ENCODE data around the gene TMEM269. TPM values are rescaled to one million over a fixed set of nuclear protein-coding genes. Genes with fewer than 3 reads are reported as not detected.
A peak's percentile ranks its signal among the peaks of the same experiment; 100 is the strongest.

TMEM269 gene
- total RNA-seq, 1 experiment from 2014 or later, result 1.7 TPM

- Histone ChIP-seq H3K9me3 (ENCODE audit: low read depth, low read length, poor library complexity, severe bottlenecking) (no peaks in the 10 kb centered on the region), H3K4me1 (ENCODE audit: insufficient read depth, low read length, poor library complexity, severe bottlenecking) (peaks cover 17% of the 10 kb centered on the region), H3K27me3 (replicated peaks; ENCODE audit: insufficient read depth, low read depth, low read length, poor library complexity) (no peaks in the 10 kb centered on the region), H3K4me3 (ENCODE audit: low read depth, low read length, poor library complexity, severe bottlenecking) (peak within 1 kb of the TSS; percentile 83), H3K27ac (ENCODE audit: low read depth, low read length, poor library complexity, severe bottlenecking) (peak within 1 kb of the TSS; percentile 89), H3K36me3 (ENCODE audit: insufficient read depth, low read length, poor library complexity, severe bottlenecking) (peaks cover 7% of the 10 kb centered on the region)
- DNase-seq (ENCODE audit: low spot score), result peak; percentile 100
- POLR2A ChIA-PET (ENCODE audit: low non-redundant PET), result interaction anchor here (1.2 kb wide), 1 partner anchor 10 kb away, joined by 3 read pairs; no protein-coding TSS in a partner anchor
- CTCF ChIA-PET, result interaction anchor here (0.8 to 2.2 kb wide), 3 partner anchors 13 to 307 kb away, joined by 3 to 11 read pairs (median 3); partner anchors contain the start of gene PPIH
- intact Hi-C loops (cut with micrococcal nuclease; ENCODE audit: unreplicated experiment), result no loop called here
- no TSS peak for BruUV-seq (replicated peaks)
- no peak for TF ChIP-seq EZH2 (IDR thresholded peaks at IDR 0.05; ENCODE audit: borderline replicate concordance, low read depth, low read length, poor library complexity, severe bottlenecking)
- no peak for TF ChIP-seq CTCF (conservative IDR thresholded peaks at IDR 0.05; ENCODE audit: low read depth, low read length)
Observed at GRCh38 chr1:42766741-42767509, 17.9 kb upstream of the TMEM269 start, which contains the start of the genes C1orf50 and P3H1. TSS of gene C1orf50 (plus strand) at chr1:42767249. CDS start at chr1:42767312, 63 bp downstream. TSS of gene P3H1 (minus strand) at chr1:42767028. CDS start at chr1:42766971, 57 bp downstream.

- H3K27me3 ChIP-seq (replicated peaks; ENCODE audit: insufficient read depth, low read depth, low read length, poor library complexity), result no peaks in the 10 kb centered on the region
- H3K4me3 ChIP-seq (ENCODE audit: low read depth, low read length, poor library complexity, severe bottlenecking), result peak overlapping the region; percentile 83
- intact Hi-C loops (cut with micrococcal nuclease; ENCODE audit: unreplicated experiment), result no loop called here
- H3K9me3 ChIP-seq (ENCODE audit: low read depth, low read length, poor library complexity, severe bottlenecking), result no peaks in the 10 kb centered on the region
- H3K36me3 ChIP-seq (ENCODE audit: insufficient read depth, low read length, poor library complexity, severe bottlenecking), result peaks cover under 1% of the 10 kb centered on the region
- peak overlapping the region; percentile 89 for H3K27ac ChIP-seq (ENCODE audit: low read depth, low read length, poor library complexity, severe bottlenecking)
- BruUV-seq (replicated peaks), result no TSS peak
- ChIA-PET POLR2A (ENCODE audit: low non-redundant PET) (no interaction called here), CTCF (interaction anchor here (2.2 kb wide), 1 partner anchor 306 kb away, joined by 11 read pairs; no protein-coding TSS in a partner anchor)
- DNase-seq (ENCODE audit: low spot score), result no peak
- no peak for TF ChIP-seq EZH2 (IDR thresholded peaks at IDR 0.05; ENCODE audit: borderline replicate concordance, low read depth, low read length, poor library complexity, severe bottlenecking)
- no peak for TF ChIP-seq CTCF (conservative IDR thresholded peaks at IDR 0.05; ENCODE audit: low read depth, low read length)
- peaks cover 17% of the 10 kb centered on the region for H3K4me1 ChIP-seq (ENCODE audit: insufficient read depth, low read length, poor library complexity, severe bottlenecking)
Observed at GRCh38 chr1:42767510-42768000, 17.2 kb upstream of the TMEM269 start.

- DNase-seq (ENCODE audit: low spot score), result no peak
- Histone ChIP-seq H3K9me3 (ENCODE audit: low read depth, low read length, poor library complexity, severe bottlenecking) (no peaks in the 10 kb centered on the region), H3K4me1 (ENCODE audit: insufficient read depth, low read length, poor library complexity, severe bottlenecking) (peaks cover 17% of the 10 kb centered on the region), H3K27ac (ENCODE audit: low read depth, low read length, poor library complexity, severe bottlenecking) (no peak overlapping the region), H3K36me3 (ENCODE audit: insufficient read depth, low read length, poor library complexity, severe bottlenecking) (peaks cover 3% of the 10 kb centered on the region), H3K4me3 (ENCODE audit: low read depth, low read length, poor library complexity, severe bottlenecking) (peak overlapping the region; percentile 83), H3K27me3 (replicated peaks; ENCODE audit: insufficient read depth, low read depth, low read length, poor library complexity) (no peaks in the 10 kb centered on the region)
- POLR2A ChIA-PET (ENCODE audit: low non-redundant PET), result no interaction called here
- intact Hi-C loops (cut with micrococcal nuclease; ENCODE audit: unreplicated experiment), result no loop called here
- TF ChIP-seq EZH2 (IDR thresholded peaks at IDR 0.05; ENCODE audit: borderline replicate concordance, low read depth, low read length, poor library complexity, severe bottlenecking) (no peak), CTCF (conservative IDR thresholded peaks at IDR 0.05; ENCODE audit: low read depth, low read length) (no peak)
- BruUV-seq (replicated peaks), result TSS peak; percentile 60
- CTCF ChIA-PET, result no interaction called here
Observed at GRCh38 chr1:42768172-42768571, 16.6 kb upstream of the TMEM269 start.

Data from A673 (cell line).